Measurements from ENCODE around the gene NDUFS1. TPM values are rescaled to one million over a fixed set of nuclear protein-coding genes. Genes with fewer than 3 reads are reported as not detected.

Gene NDUFS1
- 43.9 and 48.6 TPM in 2 replicates for total RNA-seq (2013; cell fraction: nucleolus; rRNA removed)
- total RNA-seq (2014; rRNA removed) (86.4 and 102 TPM in 2 replicates), total RNA-seq (2014; rRNA removed; fragmentation: Illumina TruSeq; extraction: Trizol) (97.9 and 98.9 TPM in 2 replicates), total RNA-seq (2021) (89.0 and 90.6 TPM in 2 replicates), polyA plus RNA-seq (2011; rRNA removed) (106 and 127 TPM in 2 replicates), polyA plus RNA-seq (2014; fragmentation: Illumina TruSeq; extraction: Trizol) (106 and 108 TPM in 2 replicates), polyA plus RNA-seq (2014; fragmentation: Nextera tagmentation; extraction: Ambion mirVana) (10 to 100 TPM; 62.6 to 69.3 TPM), polyA plus RNA-seq (2014; rRNA removed) (71.7 and 78.9 TPM in 2 replicates), polyA plus RNA-seq (2016; fragmentation: Nextera tagmentation; extraction: Ambion mirVana) (10 to 100 TPM; 91.7 to 92.9 TPM), polyA minus RNA-seq (2011; rRNA and poly(A)+ RNA removed) (108 and 136 TPM in 2 replicates), Bru-seq, nascent RNA (percentile 78 among the genes with signal in this experiment), BruChase-seq, experiment 1, labeled RNA remaining after a 6-hour chase (percentile 90 among the genes with signal in this experiment), BruChase-seq, experiment 2, labeled RNA remaining after a 2-hour chase (percentile 86 among the genes with signal in this experiment)
- polyA plus RNA-seq (2011; ENCODE audit: low read depth), result 36.5 TPM
- polyA plus RNA-seq (2011; cell fraction: cytosol; rRNA removed), result 64.8 and 75.6 TPM in 2 replicates
- polyA plus RNA-seq (2011; cell fraction: nucleus; rRNA removed), result 42.6 and 57.2 TPM in 2 replicates
- polyA plus RNA-seq (2012), result 37.4 and 44.3 TPM in 2 replicates
- 27.4 and 33.0 TPM in 2 replicates for polyA minus RNA-seq (2011; cell fraction: cytosol; rRNA and poly(A)+ RNA removed)
- polyA minus RNA-seq (2011; cell fraction: nucleus; rRNA and poly(A)+ RNA removed), result 13.4 and 15.6 TPM in 2 replicates
- long read RNA-seq, experiment 1, full-length matches to known transcripts, result 64 of 72 reads
- long read RNA-seq, experiment 1, partial matches to known transcripts, result 3 of 72 reads
- long read RNA-seq, experiment 1, other reads (novel, unspliced or antisense), result 5 of 72 reads
- long read RNA-seq, experiment 2, full-length matches to known transcripts, result 552 of 634 reads
- long read RNA-seq, experiment 2, partial matches to known transcripts, result 37 of 634 reads
- long read RNA-seq, experiment 2, other reads (novel, unspliced or antisense), result 45 of 634 reads

DNA sequence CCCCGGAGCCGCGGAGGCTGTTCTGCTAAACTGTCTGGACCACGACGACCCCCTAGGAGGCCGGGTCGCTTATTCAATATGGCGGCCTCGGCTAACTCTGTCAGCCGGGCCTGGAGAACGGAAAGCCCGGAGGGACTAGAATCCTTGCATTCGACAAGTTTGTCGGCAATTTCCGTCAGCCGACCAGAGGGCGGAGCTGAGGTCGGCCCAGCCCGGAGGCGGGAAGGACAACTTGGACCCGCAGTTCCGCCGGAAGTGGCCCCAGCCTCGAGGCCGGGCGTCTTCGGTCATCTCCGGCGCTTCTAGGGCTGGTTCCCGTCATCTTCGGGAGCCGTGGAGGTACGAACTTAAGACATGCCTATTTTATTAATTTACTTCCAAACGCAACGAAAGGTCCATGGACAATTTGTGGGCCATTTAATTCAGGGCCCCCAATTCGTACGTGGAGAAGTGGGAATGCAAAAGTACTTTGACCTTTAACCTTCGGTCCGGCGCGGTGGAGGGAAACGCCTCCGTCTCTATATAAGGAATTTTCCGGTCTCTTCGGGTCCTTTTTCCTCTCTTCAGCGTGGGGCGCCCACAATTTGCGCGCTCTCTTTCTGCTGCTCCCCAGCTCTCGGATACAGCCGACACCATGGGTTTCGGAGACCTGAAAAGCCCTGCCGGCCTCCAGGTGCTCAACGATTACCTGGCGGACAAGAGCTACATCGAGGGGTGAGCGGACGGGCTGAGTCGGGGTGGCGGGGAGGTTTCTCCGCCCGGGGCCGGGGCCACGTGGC, at the start of gene NDUFS1, which contains the start of gene EEF1B2:
TSS of gene NDUFS1 (minus strand) at position 99 of the 779 bp plus-strand sequence. CDS start 5,766 bp downstream, outside the sequence.
TSS of gene EEF1B2 (plus strand) at position 550 of the 779 bp plus-strand sequence. CDS start at position 635, 85 bp downstream.
- no peaks in the 10 kb centered on the region for H4K20me1 ChIP-seq (ENCODE audit: control insufficient read depth, insufficient read depth)
- WGBS (ENCODE audit: insufficient coverage, insufficient replicate concordance, low lambda C conversion rate, missing lambda C conversion rate), result under 1% methylated on average over 53 of the region's 64 CpGs
- ChIA-PET POLR2A (interaction anchor here (1.1 to 2.9 kb wide), 2 partner anchors 15 to 73 kb away, joined by 3 to 14 read pairs; partner anchors contain the start of gene INO80D), RAD21 (ENCODE audit: unreplicated experiment) (interaction anchor here (0.9 to 1.1 kb wide), 2 partner anchors 76 to 195 kb away, joined by 3 read pairs; no protein-coding TSS in a partner anchor), SMC1A (ENCODE audit: uncharacterized antibody, unreplicated experiment) (interaction anchor here (1.2 to 1.9 kb wide), 3 partner anchors 71 to 147 kb away, joined by 3 to 7 read pairs (median 5); partner anchors contain the start of gene ZDBF2), CTCF (interaction anchor here (0.6 to 1.8 kb wide), 3 partner anchors 95 to 399 kb away, joined by 3 to 4 read pairs (median 4); partner anchors contain the start of gene ZDBF2)
- H3K27ac ChIP-seq (ENCODE audit: control insufficient read depth, insufficient read depth), result peak within 1 kb of the TSS; percentile 94
- peak; percentile 92 for ATAC-seq
- H3K4me1 ChIP-seq (ENCODE audit: control insufficient read depth, insufficient read depth, low read length), result peaks cover 2% of the 10 kb centered on the region; the same call in 1 of the 2 replicates
- H3K9ac ChIP-seq (ENCODE audit: control insufficient read depth, insufficient read depth, low read length), result peak within 1 kb of the TSS; percentile 93
- BruUV-seq (replicated peaks), result no TSS peak
- peak; percentile 99 for FAIRE-seq
- no peaks in the 10 kb centered on the region for H3K27me3 ChIP-seq (replicated peaks in 1 of 2; ENCODE audit: control insufficient read depth in 2 of 2, insufficient read depth in 2 of 2, low read length in 1 of 2)
- H3K4me3 ChIP-seq, result peak within 1 kb of the TSS; percentile 93
- H3K36me3 ChIP-seq (ENCODE audit: control insufficient read depth in 2 of 2, insufficient read depth in 2 of 2, low read length in 1 of 2), result peaks cover 2 to 19% of the 10 kb centered on the region in 2 experiments; a peak in 3 of 4 replicates
- in situ Hi-C loops (cut with MboI) (no loop called here), intact Hi-C loops (cut with micrococcal nuclease; ENCODE audit: unreplicated experiment) (loop anchor here (1.0 to 10.0 kb wide), 2 partner anchors 73 to 295 kb away; partner anchors contain the start of gene INO80D)
- peak within 1 kb of the TSS; percentile 99 for H2AFZ ChIP-seq (ENCODE audit: control insufficient read depth, low read depth, low read length)
- no peaks in the 10 kb centered on the region for H3K9me3 ChIP-seq (replicated peaks; ENCODE audit: control insufficient read depth, insufficient read depth, low read length)
- peaks cover 72% of the 10 kb centered on the region for H3K79me2 ChIP-seq (ENCODE audit: control insufficient read depth, insufficient read depth, low read length)
- DNase-seq (ENCODE audit: low read depth, low spot score), result peak; percentile 92
- peak within 1 kb of the TSS; percentile 86 for H3K4me2 ChIP-seq (ENCODE audit: control insufficient read depth, insufficient read depth)
- TF ChIP-seq, protein P1, sequence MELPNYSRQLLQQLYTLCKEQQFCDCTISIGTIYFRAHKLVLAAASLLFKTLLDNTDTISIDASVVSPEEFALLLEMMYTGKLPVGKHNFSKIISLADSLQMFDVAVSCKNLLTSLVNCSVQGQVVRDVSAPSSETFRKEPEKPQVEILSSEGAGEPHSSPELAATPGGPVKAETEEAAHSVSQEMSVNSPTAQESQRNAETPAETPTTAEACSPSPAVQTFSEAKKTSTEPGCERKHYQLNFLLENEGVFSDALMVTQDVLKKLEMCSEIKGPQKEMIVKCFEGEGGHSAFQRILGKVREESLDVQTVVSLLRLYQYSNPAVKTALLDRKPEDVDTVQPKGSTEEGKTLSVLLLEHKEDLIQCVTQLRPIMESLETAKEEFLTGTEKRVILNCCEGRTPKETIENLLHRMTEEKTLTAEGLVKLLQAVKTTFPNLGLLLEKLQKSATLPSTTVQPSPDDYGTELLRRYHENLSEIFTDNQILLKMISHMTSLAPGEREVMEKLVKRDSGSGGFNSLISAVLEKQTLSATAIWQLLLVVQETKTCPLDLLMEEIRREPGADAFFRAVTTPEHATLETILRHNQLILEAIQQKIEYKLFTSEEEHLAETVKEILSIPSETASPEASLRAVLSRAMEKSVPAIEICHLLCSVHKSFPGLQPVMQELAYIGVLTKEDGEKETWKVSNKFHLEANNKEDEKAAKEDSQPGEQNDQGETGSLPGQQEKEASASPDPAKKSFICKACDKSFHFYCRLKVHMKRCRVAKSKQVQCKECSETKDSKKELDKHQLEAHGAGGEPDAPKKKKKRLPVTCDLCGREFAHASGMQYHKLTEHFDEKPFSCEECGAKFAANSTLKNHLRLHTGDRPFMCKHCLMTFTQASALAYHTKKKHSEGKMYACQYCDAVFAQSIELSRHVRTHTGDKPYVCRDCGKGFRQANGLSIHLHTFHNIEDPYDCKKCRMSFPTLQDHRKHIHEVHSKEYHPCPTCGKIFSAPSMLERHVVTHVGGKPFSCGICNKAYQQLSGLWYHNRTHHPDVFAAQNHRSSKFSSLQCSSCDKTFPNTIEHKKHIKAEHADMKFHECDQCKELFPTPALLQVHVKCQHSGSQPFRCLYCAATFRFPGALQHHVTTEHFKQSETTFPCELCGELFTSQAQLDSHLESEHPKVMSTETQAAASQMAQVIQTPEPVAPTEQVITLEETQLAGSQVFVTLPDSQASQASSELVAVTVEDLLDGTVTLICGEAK (IDR thresholded peaks at IDR 0.05; ENCODE audit: borderline replicate concordance), result peak; percentile 94
- no peak for TF ChIP-seq ZNF217 (IDR thresholded peaks at IDR 0.05)
- TF ChIP-seq, protein P2, sequence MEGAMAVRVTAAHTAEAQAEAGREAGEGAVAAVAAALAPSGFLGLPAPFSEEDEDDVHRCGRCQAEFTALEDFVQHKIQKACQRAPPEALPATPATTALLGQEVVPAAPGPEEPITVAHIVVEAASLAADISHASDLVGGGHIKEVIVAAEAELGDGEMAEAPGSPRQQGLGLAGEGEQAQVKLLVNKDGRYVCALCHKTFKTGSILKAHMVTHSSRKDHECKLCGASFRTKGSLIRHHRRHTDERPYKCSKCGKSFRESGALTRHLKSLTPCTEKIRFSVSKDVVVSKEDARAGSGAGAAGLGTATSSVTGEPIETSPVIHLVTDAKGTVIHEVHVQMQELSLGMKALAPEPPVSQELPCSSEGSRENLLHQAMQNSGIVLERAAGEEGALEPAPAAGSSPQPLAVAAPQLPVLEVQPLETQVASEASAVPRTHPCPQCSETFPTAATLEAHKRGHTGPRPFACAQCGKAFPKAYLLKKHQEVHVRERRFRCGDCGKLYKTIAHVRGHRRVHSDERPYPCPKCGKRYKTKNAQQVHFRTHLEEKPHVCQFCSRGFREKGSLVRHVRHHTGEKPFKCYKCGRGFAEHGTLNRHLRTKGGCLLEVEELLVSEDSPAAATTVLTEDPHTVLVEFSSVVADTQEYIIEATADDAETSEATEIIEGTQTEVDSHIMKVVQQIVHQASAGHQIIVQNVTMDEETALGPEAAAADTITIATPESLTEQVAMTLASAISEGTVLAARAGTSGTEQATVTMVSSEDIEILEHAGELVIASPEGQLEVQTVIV (IDR thresholded peaks at IDR 0.05; ENCODE audit: borderline replicate concordance, partially characterized antibody), result no peak
- TF ChIP-seq, protein P3, sequence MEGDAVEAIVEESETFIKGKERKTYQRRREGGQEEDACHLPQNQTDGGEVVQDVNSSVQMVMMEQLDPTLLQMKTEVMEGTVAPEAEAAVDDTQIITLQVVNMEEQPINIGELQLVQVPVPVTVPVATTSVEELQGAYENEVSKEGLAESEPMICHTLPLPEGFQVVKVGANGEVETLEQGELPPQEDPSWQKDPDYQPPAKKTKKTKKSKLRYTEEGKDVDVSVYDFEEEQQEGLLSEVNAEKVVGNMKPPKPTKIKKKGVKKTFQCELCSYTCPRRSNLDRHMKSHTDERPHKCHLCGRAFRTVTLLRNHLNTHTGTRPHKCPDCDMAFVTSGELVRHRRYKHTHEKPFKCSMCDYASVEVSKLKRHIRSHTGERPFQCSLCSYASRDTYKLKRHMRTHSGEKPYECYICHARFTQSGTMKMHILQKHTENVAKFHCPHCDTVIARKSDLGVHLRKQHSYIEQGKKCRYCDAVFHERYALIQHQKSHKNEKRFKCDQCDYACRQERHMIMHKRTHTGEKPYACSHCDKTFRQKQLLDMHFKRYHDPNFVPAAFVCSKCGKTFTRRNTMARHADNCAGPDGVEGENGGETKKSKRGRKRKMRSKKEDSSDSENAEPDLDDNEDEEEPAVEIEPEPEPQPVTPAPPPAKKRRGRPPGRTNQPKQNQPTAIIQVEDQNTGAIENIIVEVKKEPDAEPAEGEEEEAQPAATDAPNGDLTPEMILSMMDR (IDR thresholded peaks at IDR 0.05 in 2 of 3, conservative IDR thresholded peaks at IDR 0.05 in 1 of 3; ENCODE audit: control insufficient read depth in 2 of 3, extremely low read depth in 1 of 3, insufficient read depth in 1 of 3, low read depth in 3 of 3, low read length in 3 of 3), result no peak
- peak; percentile 74 for TF ChIP-seq RAD51 (IDR thresholded peaks at IDR 0.05)
- 0 out of 4 replicates have a peak, but pooled peaks of 1 of the 2 experiments have one; percentile 33 for TF ChIP-seq ETV6 (conservative IDR thresholded peaks at IDR 0.05 in 1 of 2, IDR thresholded peaks at IDR 0.05 in 1 of 2; ENCODE audit: borderline replicate concordance in 1 of 2, low read depth in 1 of 2)

All from GM12878 (cell line).